Skin epidermis (tissue), 12 donors: Measurements from ENCODE around the gene LPO.

Experiments used
- H3K27ac ChIP-seq, 21 experiments: fragments of 200-600 bp; sonication (generic) in 11 of 21; one replicate each; pipeline ENCODE4 v1.5.0; 2020; ENCODE audit warnings: mild to moderate bottlenecking in 3 of 21, inconsistent platforms in 2 of 21, moderate library complexity in 2 of 21
- H3K4me3 ChIP-seq, 7 experiments: fragments of 200-600 bp; sonication (generic) in 2 of 7; one replicate each; pipeline ENCODE4 v1.5.0; 2020; ENCODE audit warnings: inconsistent platforms in 2 of 7, mild to moderate bottlenecking in 2 of 7, moderate library complexity in 1 of 7

Gene LPO

GRCh38 chr17:58227733-58228132, 10.7 kb upstream of the LPO start:
- no peak overlapping the region for H3K4me3 ChIP-seq
- no peak overlapping the region for H3K27ac ChIP-seq

GRCh38 chr17:58228679-58229078, 9.7 kb upstream of the LPO start:
- no peak overlapping the region for H3K27ac ChIP-seq
- H3K4me3 ChIP-seq: no peak overlapping the region

GRCh38 chr17:58229384-58229783, 9.0 kb upstream of the LPO start:
- Histone ChIP-seq H3K27ac (no peak overlapping the region), H3K4me3 (no peak overlapping the region)

- peak overlapping the region in 1 of 21 experiments; percentile 55 for H3K27ac ChIP-seq
- H3K4me3 ChIP-seq: no peak overlapping the region
Observed at GRCh38 chr17:58229881-58230280, 8.5 kb upstream of the LPO start.

- H3K27ac ChIP-seq: no peak overlapping the region
Observed at GRCh38 chr17:58231641-58232040, 6.7 kb upstream of the LPO start.

GRCh38 chr17:58232707-58233156, 5.7 kb upstream of the LPO start:
- Histone ChIP-seq H3K4me3 (no peak overlapping the region), H3K27ac (peak overlapping the region in 1 of 21 experiments; percentile 7)

More at GRCh38 chr17:58231641-58232040, 6.7 kb upstream of the LPO start:
- no peak overlapping the region for H3K4me3 ChIP-seq

GRCh38 chr17:58233543-58233942, 4.8 kb upstream of the LPO start:
- Histone ChIP-seq H3K27ac (peak overlapping the region in 1 of 21 experiments; percentile 29), H3K4me3 (no peak overlapping the region)

- Histone ChIP-seq H3K4me3 (no peak overlapping the region), H3K27ac (no peak overlapping the region)
Observed at GRCh38 chr17:58234512-58234911, 3.9 kb upstream of the LPO start.

GRCh38 chr17:58235821-58236220, 2.6 kb upstream of the LPO start:
- H3K4me3 ChIP-seq: no peak overlapping the region
- H3K27ac ChIP-seq: no peak overlapping the region

GRCh38 chr17:58236394-58236793, 2.0 kb upstream of the LPO start:
- Histone ChIP-seq H3K27ac (no peak overlapping the region), H3K4me3 (no peak overlapping the region)

GRCh38 chr17:58239987-58240386, 1.6 kb downstream of the LPO start:
- no peak overlapping the region for H3K4me3 ChIP-seq

GRCh38 chr17:58242171-58242784, 3.9 kb downstream of the LPO start:
- no peak overlapping the region for H3K27ac ChIP-seq
- H3K4me3 ChIP-seq: no peak overlapping the region

More at GRCh38 chr17:58239987-58240386, 1.6 kb downstream of the LPO start:
- no peak overlapping the region for H3K27ac ChIP-seq

- H3K27ac ChIP-seq: no peak overlapping the region
Observed at GRCh38 chr17:58244963-58245362, 6.6 kb downstream of the LPO start.

GRCh38 chr17:58245428-58246103, 7.2 kb downstream of the LPO start:
- Histone ChIP-seq H3K27ac (no peak overlapping the region), H3K4me3 (no peak overlapping the region)

More at GRCh38 chr17:58244963-58245362, 6.6 kb downstream of the LPO start:
- H3K4me3 ChIP-seq: no peak overlapping the region

- Histone ChIP-seq H3K27ac (no peak overlapping the region), H3K4me3 (no peak overlapping the region)
Observed at GRCh38 chr17:58246104-58246740, 7.8 kb downstream of the LPO start.

- no peak overlapping the region for H3K27ac ChIP-seq
- H3K4me3 ChIP-seq: no peak overlapping the region
Observed at GRCh38 chr17:58246781-58247180, 8.4 kb downstream of the LPO start.

- Histone ChIP-seq H3K4me3 (no peak overlapping the region), H3K27ac (no peak overlapping the region)
Observed at GRCh38 chr17:58247511-58248363, 9.4 kb downstream of the LPO start.

GRCh38 chr17:58248955-58249269, 10.5 kb downstream of the LPO start:
- peak overlapping the region in 5 of 7 experiments; percentile 17 to 48 (median 27) for H3K4me3 ChIP-seq

GRCh38 chr17:58249270-58250133, 11.1 kb downstream of the LPO start:
- H3K4me3 ChIP-seq: peak overlapping the region; percentile 7 to 48 (median 27)
- peak overlapping the region in 2 of 21 experiments; percentile 24 to 33 for H3K27ac ChIP-seq

More at GRCh38 chr17:58248955-58249269, 10.5 kb downstream of the LPO start:
- H3K27ac ChIP-seq: no peak overlapping the region
